Activated T-cell treated with anti-CD3 and anti-CD28 coated beads, Interleukin-2, amount 50 U/mL, for 4 hours (primary cell): ENCODE data around the gene DAGLA. TPM values are rescaled to one million over a fixed set of nuclear protein-coding genes. Genes with fewer than 3 reads are reported as not detected.

Experiments
- ATAC-seq, 2 donors: fragments of 200-7000 bp; cut with Tn5 transposase; one replicate each; pipeline ENCODE4 v1.10.0; 2021
- DNase-seq: peaks from one replicate; pipeline ENCODE4 v3.0.0-alpha.2; 2020
- H3K27me3 Mint-ChIP-seq: one replicate; pipeline ENCODE4 v1.8.0; 2021; ENCODE audit warnings: low read depth, mixed read lengths
- H3K36me3 Mint-ChIP-seq: one replicate; pipeline ENCODE4 v1.8.0; 2022; ENCODE audit warnings: mixed read lengths; ENCODE audit not compliant: insufficient read depth
- H3K4me1 Mint-ChIP-seq: one replicate; pipeline ENCODE4 v1.8.0; 2021; ENCODE audit warnings: low read depth, mixed read lengths
- H3K4me3 Mint-ChIP-seq: one replicate; pipeline ENCODE4 v1.8.0; 2021; ENCODE audit warnings: mild to moderate bottlenecking, moderate library complexity, mixed read lengths
- H3K9me3 Mint-ChIP-seq: one replicate; pipeline ENCODE4 v1.8.0; 2021; ENCODE audit warnings: mixed read lengths
- total RNA-seq, 3 donors: library from RNA; stranded (reverse); gene quantifications; one replicate each; pipeline ENCODE4 v1.2.1, GENCODE V29; 2021

The DAGLA gene
- total RNA-seq, 3 donors from 2014 or later, result 0.20 to 0.35 (median 0.21) TPM

DNA sequence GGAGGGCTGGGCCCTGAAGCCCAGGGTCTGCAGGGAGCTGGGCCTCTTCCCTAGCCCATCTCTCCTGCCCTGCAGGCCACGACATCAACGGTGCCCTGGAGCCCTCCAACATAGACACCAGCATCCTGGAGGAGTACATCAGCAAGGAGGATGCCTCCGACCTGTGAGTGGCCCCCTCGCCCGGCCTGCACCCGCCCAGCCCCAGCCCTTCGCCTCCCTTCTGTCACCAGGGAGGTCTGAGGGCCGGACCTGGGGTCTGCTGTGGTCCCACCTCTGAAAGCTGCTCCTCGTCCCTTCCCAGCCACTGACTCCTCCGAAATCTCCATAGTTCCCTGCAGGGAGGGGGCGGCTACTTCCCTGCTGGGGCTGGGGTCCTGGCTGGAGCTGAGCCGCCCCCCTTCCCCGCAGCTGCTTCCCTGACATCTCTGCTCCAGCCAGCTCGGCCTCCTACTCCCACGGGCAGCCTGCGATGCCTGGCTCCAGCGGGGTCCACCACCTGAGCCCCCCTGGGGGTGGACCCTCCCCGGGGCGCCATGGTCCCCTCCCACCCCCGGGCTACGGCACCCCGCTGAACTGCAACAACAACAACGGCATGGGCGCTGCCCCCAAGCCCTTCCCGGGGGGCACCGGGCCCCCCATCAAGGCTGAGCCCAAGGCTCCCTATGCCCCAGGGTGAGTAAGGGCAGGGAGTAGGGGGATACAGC, 85.5 kb downstream of the DAGLA start:
- Mint-ChIP-seq H3K4me3 (no peak overlapping the region), H3K27me3 (peaks cover 7% of the 10 kb centered on the region), H3K36me3 (no peaks in the 10 kb centered on the region), H3K9me3 (no peaks in the 10 kb centered on the region), H3K4me1 (no peaks in the 10 kb centered on the region)
- DNase-seq, result no peak
- ATAC-seq, result no peak

DNA sequence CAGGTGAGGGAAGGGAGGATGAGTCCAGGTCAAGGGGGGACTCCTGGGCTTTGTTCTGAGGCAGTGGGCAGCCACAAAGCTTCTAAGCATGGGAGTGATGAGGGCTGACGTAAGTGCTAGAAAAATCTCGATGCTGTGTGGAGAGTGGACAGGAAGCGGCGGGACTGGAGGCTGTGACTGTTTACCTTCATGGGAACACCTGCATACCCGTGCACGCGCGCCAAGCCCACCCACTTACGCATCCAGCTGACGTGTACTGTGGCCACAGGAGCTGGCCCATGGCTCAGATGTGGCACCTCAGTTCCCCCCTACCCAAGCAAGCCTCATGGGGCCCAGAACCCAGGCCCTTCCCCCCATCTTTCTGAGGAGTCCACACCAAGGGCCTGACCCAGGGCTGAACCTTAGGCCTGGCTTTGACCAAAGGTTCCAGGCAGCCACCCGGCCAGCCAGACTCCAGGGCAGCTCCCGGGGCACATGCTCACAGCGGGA, 86.2 kb downstream of the DAGLA start:
- Mint-ChIP-seq H3K36me3 (no peaks in the 10 kb centered on the region), H3K4me1 (no peaks in the 10 kb centered on the region), H3K27me3 (peaks cover 7% of the 10 kb centered on the region), H3K4me3 (no peak overlapping the region), H3K9me3 (no peaks in the 10 kb centered on the region)
- DNase-seq, result no peak
- no peak for ATAC-seq

DNA sequence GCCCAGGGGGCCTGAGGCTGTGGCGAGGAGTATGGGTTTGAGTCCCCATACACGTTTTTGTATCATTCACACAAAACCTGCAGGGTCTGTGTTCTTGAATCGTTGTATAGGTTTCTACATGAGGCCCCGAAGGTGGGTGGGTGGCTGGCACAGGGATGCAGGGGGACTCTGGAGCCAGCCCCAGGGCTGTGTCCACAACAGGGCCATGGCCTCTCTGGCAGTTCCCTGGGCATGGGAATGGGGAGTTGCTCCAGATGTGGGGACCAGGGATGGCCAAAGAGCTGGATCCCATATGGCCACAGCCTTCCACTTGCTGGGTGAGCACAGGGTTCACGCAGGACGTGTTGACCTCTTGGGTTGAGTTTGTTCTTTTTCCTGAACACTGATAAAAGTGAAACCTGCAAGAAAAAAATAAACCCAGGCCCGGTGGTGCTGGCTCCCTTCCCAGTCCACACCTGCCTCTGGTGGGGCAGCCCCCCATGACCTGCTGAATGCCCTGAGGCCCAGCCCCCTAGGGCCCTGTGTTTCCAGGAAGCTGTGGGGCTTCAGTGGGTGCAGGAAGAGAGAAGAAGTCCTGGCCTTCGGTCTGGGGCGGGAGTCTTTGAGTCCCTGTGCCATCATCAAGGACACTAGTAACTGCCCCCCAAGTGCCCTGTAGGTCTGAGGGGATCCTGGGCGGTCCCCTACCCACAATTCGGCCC, 88.3 kb downstream of the DAGLA start:
- Mint-ChIP-seq H3K27me3 (peaks cover under 1% of the 10 kb centered on the region), H3K4me3 (no peak overlapping the region), H3K36me3 (no peaks in the 10 kb centered on the region), H3K9me3 (no peaks in the 10 kb centered on the region), H3K4me1 (peaks cover 2% of the 10 kb centered on the region)
- DNase-seq, result no peak
- no peak for ATAC-seq

DNA sequence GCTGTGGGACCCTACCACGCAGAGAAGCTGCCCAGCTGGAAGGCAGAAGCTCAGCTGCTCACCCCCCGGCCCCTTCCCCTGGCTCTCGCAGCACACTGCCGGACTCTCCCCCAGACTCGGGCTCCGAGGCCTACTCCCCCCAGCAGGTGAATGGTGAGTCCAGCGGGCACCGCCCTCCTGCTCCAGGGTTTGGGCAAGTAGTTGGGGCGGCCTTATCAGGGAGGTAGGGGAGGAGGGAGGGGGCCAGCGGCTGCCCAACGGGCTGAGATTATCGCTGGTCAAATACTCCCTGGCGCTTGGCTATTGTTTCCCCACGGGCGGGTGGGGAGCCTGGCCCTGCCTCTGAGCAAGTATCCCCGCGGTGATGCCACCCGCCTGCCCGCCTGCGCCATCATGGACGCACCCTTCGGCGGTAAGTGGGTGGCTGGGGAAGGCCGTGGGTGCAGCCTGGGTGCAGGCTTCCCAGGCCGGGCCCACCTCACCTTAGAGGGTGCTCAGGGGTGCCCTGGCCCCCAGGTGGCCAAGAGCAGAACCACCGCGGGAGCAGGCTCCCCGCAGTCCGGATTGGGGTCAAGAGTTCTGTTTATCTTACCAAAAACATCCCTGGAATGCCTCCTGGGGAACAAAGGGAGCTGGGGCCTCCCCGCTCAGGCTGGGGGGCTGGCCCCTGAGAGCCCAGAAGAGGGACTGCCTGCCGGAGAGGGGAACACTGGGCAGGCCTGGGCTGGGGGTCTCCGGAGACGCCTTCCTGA, 89.2 kb downstream of the DAGLA start:
- H3K4me3 Mint-ChIP-seq, result no peak overlapping the region
- DNase-seq (no peak), ATAC-seq (no peak)
- peaks cover 2% of the 10 kb centered on the region for H3K4me1 Mint-ChIP-seq
- H3K27me3 Mint-ChIP-seq, result no peaks in the 10 kb centered on the region
- H3K9me3 Mint-ChIP-seq, result no peaks in the 10 kb centered on the region
- H3K36me3 Mint-ChIP-seq, result no peaks in the 10 kb centered on the region

DNA sequence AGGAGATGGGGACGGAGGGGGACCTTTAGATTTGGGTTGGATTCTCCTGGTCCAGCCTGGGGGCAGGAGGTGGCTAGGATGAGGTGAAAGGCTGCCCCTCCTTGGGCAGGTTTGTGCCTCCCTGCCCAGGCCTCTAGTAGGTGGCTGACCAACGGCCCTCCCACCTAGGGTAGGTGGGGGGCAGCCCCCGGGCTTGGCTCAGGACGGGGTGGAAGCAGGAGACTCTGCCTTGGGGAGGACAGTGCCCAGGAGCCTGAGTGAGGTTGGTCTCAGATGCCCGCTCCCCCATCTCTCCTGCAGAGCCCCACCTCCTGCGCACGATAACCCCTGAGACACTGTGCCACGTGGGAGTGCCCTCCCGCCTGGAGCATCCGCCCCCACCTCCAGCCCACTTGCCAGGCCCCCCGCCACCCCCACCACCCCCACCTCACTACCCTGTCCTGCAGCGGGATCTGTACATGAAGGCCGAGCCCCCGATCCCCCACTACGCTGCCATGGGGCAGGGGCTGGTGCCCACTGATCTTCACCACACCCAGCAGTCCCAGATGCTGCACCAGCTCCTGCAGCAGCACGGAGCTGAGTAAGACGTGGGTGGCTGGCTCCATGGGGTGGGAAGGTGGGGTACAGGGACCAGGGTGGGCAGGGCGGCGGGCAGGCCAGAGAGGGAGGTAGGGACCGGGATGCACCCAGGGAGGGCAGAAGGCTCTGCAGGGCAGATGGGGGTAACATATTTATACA, 89.9 kb downstream of the DAGLA start:
- ATAC-seq, result no peak
- H3K4me3 Mint-ChIP-seq, result no peak overlapping the region

DNA sequence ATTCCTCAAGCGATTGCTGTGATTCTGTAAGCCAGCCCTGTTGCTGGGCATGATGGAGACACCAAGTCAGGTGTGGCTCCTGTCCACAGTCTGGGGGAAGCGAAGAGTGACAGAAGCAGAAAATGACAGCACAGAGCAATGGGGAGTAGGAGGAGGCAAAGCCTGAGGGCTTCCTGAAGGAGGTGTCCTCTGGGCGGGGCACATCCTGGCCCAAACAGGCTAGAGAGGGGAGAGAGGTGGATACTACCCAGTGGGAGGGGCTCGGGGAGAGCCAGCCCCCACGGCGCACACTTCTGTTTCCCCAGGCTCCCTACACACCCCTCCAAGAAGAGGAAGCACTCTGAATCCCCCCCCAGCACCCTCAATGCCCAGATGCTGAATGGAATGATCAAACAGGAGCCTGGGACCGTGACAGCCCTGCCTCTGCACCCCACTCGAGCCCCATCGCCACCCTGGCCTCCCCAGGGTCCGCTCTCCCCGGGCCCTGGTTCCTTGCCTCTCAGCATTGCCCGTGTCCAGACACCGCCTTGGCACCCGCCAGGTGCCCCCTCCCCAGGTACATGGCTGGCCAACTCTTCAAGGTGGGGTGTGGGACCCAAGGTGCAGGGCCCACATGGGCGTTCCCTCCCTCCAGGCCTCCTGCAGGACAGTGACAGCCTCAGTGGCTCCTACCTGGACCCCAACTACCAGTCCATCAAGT, 91.2 kb downstream of the DAGLA start:
- ATAC-seq (no peak), DNase-seq (no peak)
- no peaks in the 10 kb centered on the region for H3K9me3 Mint-ChIP-seq
- no peak overlapping the region for H3K4me3 Mint-ChIP-seq
- H3K4me1 Mint-ChIP-seq, result peaks cover 7% of the 10 kb centered on the region
- H3K27me3 Mint-ChIP-seq, result no peaks in the 10 kb centered on the region
- H3K36me3 Mint-ChIP-seq, result no peaks in the 10 kb centered on the region

More for the DNA sequence above, 89.9 kb downstream of the DAGLA start:
- H3K4me1 Mint-ChIP-seq, result peaks cover 5% of the 10 kb centered on the region
- no peaks in the 10 kb centered on the region for H3K36me3 Mint-ChIP-seq
- no peaks in the 10 kb centered on the region for H3K27me3 Mint-ChIP-seq
- H3K9me3 Mint-ChIP-seq, result no peaks in the 10 kb centered on the region
- DNase-seq, result no peak

DNA sequence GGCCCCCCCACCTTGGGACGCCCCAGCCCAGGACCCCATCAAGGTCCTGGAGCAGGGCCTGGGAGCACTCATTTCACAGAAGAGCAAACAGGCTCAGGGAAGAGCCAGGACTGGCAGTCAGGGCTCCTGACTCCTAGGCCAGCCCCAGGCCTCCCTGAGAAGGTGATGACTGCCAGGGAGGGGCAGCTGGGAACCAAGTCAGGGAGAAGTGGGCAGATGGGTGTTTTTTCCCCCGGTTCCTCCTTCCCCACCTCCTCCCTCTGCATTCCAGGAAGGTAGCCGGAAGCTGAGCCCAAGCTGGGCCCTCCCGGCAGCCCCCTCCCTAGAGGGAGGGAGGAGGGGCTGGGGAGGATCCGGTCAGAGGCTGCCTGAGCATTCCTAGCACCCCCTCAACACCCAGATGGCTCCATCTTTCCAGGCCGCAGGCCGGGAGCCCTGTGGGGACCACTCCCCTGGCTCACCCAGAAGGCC, 91.8 kb downstream of the DAGLA start:
- ATAC-seq, result no peak
- no peaks in the 10 kb centered on the region for H3K27me3 Mint-ChIP-seq

DNA sequence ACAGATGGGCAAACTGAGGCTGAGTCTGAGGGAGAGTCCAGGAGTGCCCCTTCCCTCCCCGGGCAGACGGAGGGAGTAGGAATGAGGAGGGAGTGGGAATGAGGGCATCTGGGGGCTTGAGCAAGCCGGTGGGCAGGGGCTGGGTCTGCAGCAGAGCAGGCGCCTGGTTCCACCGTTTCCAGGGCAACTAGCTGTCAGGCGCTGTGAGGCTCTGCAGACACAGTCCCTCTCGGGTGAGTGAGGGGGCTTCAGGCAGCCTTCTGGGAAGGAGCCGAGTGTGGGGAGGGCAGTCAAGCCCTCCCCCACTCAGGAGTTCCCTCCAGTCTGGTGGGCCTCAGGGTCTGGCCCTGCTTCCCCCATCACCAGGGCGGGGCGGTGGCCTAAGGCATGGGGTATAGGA, 93.2 kb downstream of the DAGLA start:
- ATAC-seq, result no peak
- Mint-ChIP-seq H3K36me3 (no peaks in the 10 kb centered on the region), H3K27me3 (no peaks in the 10 kb centered on the region), H3K9me3 (no peaks in the 10 kb centered on the region), H3K4me1 (peaks cover 22% of the 10 kb centered on the region), H3K4me3 (no peak overlapping the region)
- no peak for DNase-seq

More for the DNA sequence above, 91.8 kb downstream of the DAGLA start:
- H3K9me3 Mint-ChIP-seq, result no peaks in the 10 kb centered on the region
- DNase-seq, result no peak
- H3K36me3 Mint-ChIP-seq, result no peaks in the 10 kb centered on the region
- H3K4me3 Mint-ChIP-seq, result no peak overlapping the region
- peaks cover 13% of the 10 kb centered on the region for H3K4me1 Mint-ChIP-seq

DNA sequence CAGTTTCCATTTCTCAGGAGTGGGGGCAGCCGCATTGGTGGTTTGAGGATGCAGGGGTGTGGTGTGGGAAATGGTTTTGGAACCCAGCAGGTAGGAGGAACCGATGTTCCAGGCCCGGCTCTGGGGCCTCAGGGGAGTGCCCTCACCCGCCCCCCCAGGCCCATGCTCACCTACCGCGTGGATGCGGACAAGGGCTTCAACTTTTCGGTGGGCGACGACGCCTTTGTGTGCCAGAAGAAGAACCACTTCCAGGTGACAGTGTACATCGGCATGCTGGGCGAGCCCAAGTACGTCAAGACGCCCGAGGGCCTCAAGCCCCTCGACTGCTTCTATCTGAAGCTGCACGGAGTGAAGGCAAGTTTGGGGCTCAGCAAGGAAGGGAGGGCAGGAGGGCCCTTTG, 93.6 kb downstream of the DAGLA start:
- no peak for ATAC-seq
- no peak for DNase-seq
- H3K36me3 Mint-ChIP-seq, result no peaks in the 10 kb centered on the region
- H3K27me3 Mint-ChIP-seq, result no peaks in the 10 kb centered on the region
- no peak overlapping the region for H3K4me3 Mint-ChIP-seq
- no peaks in the 10 kb centered on the region for H3K9me3 Mint-ChIP-seq
- peaks cover 23% of the 10 kb centered on the region for H3K4me1 Mint-ChIP-seq

DNA sequence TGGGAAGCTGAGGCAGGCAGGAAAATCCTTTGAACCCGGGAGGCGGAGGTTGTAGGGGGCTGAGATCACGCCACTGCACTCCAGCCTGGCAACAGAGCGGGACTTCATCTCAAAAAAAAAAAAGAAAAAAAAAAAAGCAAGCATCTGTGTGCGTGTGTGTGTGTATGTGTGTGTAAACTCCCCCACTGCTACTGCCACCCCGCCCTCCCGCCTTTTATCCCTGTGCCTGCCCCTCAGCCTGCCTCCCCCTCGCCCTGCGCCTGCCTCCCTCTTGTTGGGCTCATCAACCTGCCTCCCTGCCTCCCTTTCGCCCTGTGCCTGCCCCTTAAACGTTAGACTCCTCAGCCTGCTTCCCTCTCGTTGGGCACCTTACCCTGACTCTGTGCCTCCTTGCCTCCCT, 94.2 kb downstream of the DAGLA start:
- H3K9me3 Mint-ChIP-seq, result no peaks in the 10 kb centered on the region
- no peak for ATAC-seq
- DNase-seq, result no peak
- peaks cover 23% of the 10 kb centered on the region for H3K4me1 Mint-ChIP-seq
- no peaks in the 10 kb centered on the region for H3K36me3 Mint-ChIP-seq
- no peak overlapping the region for H3K4me3 Mint-ChIP-seq
- no peaks in the 10 kb centered on the region for H3K27me3 Mint-ChIP-seq

DNA sequence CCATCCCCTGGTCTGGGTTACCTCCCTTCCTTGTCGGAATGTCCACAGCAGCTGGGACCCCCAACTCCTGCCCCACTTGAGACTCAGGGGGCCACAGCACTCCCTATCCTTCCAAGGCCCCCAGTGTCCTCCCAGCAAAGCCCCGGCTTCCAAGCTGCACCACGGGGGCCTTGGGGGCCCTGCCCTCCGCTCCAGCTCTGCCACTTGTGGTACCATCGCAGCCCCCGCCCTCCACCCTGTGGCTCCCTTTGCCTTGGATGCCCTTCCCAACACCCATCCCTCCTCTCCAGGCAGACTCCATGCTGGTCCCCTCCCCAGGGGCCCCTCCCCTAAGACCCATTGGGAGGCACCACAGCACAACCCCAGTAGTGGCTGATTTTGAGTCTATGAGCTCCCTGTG, 94.9 kb downstream of the DAGLA start:
- Mint-ChIP-seq H3K4me3 (no peak overlapping the region), H3K27me3 (no peaks in the 10 kb centered on the region), H3K9me3 (no peaks in the 10 kb centered on the region), H3K4me1 (peaks cover 23% of the 10 kb centered on the region), H3K36me3 (no peaks in the 10 kb centered on the region)
- no peak for DNase-seq
- no peak for ATAC-seq

DNA sequence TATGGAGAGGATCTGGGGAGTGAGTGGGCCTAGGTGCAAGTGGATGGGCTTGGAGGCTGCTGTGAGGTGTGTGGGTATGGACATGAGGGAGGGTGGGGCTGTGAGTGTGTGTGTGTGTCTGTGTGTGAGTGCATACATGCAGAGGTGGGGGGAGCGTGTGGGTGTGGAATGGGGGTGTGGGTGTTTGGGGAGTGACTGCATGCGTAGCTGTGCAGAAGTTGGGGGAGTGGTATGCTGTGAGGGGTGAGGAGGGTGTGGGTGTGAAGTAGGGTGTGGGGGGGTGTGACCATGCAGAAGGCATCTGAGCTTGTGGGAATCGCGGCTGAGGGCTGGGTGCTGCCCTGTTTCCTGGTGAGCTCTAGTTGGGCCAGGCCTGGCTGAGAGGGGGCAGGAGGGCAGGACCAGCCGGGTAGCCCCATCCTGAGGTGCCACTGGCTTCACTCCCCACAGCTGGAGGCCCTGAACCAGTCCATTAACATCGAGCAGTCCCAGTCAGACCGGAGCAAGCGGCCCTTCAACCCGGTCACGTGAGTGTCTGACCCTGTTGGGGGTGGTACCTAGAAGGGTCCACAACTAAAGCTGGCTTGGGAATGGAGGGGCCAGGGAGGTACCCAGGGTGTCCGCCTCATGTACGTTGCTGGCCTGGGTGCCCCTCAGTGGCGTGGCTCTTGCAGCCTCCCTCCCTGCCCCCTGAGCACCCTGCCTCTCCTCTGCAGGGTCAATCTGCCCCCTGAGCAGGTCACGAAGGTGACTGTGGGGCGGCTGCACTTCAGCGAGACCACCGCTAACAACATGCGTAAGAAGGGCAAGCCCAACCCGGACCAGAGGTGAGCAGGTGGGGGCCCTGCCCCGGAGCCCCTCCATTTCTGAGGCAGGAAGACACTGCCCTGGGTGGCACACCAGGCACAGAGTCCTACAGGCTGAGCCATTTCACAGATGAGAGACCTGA, 95.7 kb downstream of the DAGLA start:
- Mint-ChIP-seq H3K4me3 (no peak overlapping the region), H3K9me3 (no peaks in the 10 kb centered on the region), H3K4me1 (peaks cover 23% of the 10 kb centered on the region), H3K36me3 (no peaks in the 10 kb centered on the region), H3K27me3 (no peaks in the 10 kb centered on the region)
- ATAC-seq (no peak), DNase-seq (no peak)
